Right renal cortex interstitium (tissue), 3 donors: ENCODE data around the gene CHRNA4. TPM values are rescaled to one million over a fixed set of nuclear protein-coding genes. Genes with fewer than 3 reads are reported as not detected.

Experiments
- DNase-seq, 3 donors: peaks; one replicate each; pipeline ENCODE4 v3.0.0-alpha.2; 2013; ENCODE audit warnings: low read depth in 3 of 3, low spot score in 2 of 3
- polyA plus RNA-seq, 3 donors: library from polyadenylated mRNA; unstranded; fragments of 120-200 nt; gene quantifications; one replicate each; pipeline ENCODE4 v1.2.1, GENCODE V29; 2013; ENCODE audit not compliant: insufficient read length in 3 of 3

Gene CHRNA4
- polyA plus RNA-seq, 3 donors = 5.0 to 8.1 (median 6.8) TPM

DNA sequence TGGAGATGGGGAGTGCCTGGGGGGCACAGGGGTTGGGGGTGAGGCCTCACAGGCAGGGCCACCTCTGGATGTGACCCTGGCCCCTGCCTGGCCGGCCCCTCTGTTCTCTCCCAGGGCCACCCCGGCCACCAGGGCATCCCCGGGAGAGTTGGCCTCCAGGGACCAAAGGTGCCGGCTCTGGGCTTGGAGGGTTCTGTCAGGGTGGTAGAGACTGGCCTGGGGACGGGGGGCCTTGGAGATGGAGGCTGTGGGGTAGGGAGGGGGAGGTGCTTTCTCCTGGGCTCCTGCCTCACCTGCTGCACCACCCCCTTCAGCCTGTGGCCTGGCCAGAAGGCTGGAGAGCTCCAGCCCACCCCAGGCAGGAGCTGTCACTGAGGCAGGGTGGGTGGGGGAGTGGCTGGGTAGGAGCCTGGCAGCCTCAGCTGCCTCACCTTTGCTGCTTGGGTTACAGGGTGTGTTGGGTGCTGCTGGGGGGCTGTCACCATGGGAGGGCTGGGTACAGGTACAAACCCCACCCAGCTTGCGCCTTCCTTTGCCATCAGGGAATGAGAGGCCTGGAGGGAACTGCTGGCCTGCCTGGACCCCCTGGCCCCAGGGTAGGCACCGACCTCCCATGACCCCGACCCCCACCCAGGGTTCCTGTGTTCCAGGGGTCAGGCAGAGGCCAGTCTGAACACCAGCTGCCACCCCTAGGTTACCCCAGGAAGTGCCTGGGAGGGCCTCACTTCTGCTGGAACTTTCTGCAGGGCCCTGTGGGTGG lies 35.4 kb downstream of the CHRNA4 start:
- no peak for DNase-seq

DNA sequence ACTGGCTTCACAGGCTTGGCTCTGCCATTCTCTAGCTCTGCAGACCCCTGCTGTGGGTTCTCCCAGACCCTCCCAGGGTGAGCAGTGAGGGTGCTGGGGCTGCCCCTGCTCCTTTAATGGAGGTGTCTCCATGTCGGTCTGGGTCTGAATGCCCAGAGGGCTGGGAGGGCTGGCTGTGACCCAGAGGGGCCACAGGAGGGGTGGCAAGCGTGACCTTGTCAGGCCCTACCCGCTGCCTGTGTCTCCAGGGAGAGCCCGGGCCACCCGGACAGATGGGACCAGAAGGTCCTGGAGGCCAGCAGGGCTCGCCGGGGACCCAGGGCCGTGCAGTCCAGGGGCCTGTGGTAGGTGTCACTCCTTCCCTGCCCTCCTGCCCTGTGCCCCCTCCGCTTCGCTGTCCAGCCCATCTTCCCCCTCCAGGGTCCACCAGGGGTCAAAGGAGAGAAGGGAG lies 36.1 kb downstream of the CHRNA4 start:
- DNase-seq = no peak

DNA sequence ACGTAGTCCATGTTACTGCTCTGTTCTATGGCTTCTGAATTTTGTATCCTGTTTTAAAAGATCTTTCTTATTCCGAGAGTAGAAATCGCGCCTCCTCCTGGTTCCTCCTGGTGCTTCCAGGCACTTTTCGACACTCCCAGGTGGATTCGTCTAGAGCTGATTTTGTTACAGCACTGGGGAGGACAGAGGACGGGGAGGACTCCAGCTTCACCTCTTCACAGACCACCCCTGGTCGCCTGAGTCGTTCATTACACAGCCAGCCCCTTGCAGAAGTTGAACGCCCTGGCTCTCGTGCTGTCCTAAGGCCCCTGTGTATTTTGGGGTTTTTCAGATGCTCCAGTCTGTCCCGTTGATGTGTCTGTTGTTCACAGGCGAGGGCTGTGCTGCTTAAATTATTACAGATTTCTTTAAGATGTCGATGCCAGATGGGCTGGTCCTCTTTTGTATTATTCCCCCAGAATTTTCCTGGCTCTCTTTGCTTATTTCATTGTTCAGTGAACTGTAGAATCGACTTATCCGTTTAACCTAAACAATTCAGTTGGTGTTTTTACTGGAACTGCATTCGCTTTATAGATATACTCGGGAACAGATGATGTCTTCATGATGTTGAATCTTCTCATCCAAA lies 37.7 kb downstream of the CHRNA4 start:
- no peak for DNase-seq

DNA sequence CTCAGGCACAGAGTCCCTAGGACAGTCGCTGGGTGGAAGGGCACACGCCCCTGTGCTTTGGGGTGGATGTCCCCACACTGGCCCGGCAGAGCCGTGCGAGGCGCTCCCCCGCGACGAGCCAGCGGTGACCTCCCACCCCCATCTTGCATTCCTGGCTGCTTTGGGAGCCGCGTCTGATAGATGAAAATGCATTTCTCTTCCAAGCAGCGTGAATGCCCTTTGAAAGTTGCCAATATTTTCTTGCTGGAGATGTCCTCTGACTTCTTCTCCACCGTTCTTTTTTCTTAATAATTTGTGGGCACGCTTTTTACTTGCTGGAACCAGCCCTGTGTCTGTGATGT lies 38.2 kb downstream of the CHRNA4 start:
- DNase-seq = no peak

DNA sequence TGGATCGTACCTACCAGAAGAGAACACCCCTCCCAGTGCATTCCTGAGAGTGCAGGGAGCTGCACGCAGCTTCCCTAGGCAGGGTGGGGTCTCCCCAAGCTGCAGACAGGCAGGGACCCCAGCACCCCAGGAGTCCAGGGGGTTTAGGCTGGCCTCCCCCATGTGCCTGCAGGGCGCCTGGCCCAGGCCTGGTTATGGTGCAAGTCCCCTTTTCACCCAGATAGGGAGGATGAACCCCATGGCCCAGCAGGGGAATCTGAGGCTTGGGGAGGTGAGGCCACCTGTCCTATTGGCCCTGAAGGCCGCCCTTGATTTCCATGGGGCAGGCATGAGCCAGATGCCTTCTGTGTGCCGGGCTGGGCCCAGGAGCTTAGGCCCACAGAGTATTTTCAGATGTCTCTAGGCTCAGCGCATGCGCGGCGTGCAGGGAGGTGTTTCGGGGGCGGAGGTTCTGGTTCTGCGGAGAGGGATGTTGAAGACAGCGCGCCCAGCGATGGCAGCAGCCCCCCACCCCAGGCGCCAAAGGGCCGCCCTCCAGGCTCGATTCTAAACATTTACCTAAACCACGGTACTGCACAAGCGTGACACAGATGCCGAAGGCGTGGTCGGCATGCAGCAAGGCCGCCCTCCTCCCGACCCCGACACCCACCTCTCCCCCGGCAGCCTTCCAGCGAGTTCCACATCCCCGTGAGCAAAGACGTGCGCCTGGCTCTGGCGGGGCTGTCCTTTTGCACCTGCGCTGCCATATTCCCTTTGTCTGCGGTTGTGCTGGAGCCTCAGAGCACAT lies 38.8 kb downstream of the CHRNA4 start:
- DNase-seq = no peak

DNA sequence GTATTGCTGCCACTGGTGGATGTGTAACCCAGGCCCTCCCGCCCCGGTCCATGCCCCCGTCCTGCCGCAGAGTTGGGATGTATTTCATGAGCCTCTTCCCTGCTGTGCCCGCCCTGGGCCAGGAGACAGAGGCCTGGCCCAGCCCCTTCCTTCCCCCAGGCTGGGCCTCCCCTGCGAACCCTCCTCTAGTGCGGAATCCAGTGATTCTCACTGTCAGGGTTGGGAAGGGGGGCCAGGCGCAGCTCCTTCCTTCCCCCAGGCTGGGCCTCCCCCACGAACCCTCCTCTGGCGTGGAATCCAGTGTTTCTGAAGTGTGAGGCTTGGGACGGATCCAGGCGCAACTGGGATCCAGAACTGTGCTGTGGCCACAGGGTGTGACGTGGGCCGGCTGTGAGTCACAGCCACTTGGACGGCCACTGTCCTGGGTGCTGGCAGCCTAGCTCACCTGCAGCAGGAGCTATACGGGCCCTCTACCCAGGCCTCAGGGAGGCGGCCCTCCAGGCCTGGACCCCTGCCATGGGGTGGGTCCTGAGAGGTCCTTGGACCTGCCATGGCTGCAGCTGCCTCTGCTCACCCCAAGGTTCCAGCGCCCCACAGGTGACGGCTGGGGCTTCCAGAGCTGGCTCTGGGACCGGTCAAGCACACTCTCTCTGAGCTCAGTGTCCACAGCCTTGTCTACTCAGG lies 39.9 kb downstream of the CHRNA4 start:
- DNase-seq = no peak

DNA sequence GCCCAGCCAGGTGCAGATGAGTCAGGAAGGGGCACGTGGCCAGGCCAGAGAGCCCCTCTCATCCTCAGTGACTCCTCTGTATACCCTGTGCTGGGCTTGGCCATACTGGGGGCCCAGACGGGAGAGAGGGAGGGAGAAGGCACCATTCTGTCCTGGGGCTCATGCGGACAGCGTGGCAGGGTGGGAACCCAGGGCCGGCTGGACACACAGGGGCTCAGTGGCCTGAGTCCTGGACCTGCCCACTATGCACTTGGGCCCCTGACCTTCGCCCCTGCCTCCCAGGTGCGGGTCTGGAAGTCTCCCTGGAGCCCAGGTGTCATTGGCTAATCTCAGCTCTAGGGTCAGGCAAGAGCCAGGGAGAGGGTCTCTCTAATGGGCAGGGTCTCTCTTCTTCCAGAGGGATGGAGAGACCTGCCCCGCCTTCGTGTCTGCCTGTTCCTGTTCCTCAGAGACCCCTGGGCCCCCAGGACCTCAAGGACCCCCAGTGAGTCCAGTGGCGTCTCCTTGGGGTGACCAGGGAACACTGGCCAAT lies 40.5 kb downstream of the CHRNA4 start:
- DNase-seq = no peak

DNA sequence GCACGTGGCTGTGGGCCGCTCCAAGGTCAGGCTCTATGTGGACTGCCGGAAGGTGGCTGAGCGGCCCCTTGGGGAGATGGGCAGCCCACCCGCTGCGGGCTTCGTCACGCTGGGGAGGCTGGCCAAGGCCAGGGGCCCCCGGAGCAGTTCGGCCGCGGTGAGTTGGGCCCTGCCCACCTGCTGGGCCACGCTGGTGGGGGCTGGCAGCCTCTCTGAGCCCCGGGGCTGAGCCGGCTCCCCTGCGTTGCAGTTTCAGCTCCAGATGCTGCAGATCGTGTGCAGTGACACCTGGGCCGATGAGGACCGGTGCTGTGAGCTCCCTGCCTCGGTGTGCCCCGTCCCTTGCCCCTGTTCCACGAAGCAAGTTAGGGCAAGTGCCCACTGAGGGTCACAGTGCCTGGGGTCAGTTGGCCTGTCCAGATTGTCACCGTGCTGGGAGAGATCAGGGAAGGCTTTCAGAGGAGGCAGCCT lies 41.1 kb downstream of the CHRNA4 start:
- no peak for DNase-seq

DNA sequence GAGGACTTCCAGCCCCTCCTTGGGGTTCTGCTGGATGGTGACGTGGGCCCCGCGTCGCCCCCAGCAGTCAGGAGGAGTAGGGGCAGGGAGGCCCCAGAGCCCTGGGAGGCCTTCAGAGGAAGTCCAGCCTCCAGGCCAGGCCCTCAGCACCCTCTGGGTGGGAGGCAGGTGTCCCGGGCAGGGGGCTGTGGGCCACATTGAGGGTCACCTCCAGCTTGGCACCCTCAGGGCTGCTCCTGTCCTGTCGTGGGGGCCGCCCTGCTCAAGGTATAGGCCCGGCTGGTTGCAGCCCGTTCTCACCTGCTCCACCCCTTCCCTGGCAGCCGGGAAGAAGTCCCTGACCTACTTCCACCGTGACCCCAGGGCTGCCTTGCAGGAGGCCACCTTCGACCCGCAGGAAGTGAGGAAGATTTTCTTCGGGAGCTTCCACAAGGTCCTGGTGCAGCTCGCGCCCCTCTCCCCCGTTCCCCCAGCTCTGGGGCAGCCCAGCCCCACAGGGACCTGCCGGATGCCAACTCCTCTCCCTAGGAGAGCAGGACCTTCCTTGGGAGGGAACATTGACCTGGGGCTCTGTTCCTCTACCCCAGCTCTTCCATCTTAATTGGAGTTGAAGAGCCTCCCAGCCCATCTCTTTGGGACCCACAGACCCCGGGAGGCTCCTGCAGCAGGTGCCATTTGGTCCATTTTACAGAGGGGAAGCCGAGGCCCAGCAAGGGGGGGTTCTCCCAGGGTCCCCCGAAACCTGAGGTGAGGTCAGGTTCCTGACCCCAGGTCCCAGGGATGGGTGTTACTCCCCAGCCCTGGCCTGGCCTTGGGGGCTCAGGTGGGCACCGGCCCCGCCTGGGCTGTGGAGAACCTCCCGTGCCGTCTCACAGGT lies 41.7 kb downstream of the CHRNA4 start:
- no peak for DNase-seq

DNA sequence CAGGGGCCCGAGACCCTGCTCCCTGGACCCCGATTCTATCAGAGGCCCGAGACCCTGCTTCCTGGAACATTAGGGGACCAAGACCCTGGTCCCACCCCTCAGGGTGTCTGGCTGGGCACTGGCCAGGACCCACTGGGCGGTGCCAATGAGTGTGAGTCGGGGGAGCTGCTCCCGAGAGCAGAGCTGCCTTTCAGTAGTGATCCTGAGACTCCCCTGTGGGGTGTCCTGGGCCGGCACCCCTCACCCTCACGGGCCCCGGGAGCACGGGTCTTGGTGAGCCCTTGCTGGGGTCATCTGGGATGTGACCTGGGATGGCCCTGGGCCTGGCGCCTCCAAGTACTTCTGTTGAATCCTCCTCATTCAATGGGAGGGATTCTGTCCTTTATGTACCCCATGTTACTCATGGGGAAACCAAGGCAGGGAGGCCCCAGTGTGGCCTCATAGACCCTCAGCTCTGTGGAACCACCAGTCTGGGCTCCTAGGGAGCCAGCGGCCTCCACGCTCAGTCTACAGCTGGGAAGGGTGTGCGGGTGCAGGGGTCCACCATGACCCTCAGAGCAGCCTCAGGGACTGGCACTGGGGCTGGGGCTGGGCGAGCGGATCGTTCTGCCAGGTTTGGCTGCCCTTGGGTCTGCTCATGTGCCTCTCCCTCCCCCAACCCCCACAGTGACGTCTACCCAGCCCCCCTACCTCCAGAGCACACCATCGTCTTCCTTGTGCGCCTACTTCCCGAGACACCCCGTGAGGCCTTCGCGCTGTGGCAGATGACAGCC lies 42.6 kb downstream of the CHRNA4 start:
- DNase-seq = no peak

DNA sequence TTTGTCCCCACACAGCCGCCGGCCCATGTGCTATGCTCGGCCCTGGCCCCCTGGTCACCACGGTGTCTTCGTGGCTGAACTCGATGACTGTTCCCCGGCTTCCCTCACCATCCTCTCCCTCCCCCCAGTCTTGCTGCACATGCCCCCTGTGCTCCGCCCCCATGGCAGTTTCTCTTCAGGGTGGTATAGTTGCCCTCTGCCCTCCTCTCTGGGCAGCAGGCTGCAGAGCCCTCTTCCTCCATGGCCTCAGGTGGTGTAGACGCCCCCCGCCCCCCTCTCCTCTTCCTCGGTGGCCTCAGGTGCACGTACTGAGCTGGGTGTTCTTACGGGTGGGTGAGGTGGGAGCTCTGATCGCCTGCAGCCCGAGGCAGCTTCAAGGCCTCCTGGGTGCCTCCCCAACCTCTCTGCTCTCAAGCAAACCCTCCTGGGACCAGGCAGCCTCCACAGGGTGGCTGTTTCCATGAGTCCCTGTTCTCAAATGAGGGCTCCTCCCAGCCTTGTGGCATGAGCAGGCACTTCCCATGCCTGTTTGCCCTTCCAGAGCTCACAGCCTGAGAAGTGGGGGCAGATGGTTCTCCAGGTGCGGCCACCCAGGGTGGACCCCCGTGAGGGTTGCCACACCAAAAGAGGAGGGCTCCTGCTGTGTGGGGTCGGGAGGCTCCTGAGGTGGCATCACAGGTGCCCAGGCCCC lies 43.4 kb downstream of the CHRNA4 start:
- DNase-seq = no peak

DNA sequence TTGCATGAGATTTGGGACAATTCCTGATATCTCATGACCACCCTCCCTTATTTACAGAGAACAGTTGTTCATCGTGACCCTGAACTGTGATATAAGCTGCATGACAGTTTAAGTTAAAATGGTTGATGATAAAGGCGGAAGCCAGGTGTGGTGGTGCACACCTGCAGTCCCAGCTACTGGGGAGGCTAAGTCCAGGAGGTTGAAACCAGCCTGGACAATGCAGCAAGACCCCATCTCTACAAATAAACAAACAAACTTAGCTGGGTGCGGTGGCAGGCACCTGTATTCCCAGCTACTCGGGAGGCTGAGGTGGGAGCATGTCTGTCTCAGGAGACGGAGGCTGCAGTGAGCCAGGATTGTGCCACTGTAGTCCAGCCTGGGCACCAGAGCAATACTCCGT lies 44.1 kb downstream of the CHRNA4 start:
- DNase-seq = no peak

DNA sequence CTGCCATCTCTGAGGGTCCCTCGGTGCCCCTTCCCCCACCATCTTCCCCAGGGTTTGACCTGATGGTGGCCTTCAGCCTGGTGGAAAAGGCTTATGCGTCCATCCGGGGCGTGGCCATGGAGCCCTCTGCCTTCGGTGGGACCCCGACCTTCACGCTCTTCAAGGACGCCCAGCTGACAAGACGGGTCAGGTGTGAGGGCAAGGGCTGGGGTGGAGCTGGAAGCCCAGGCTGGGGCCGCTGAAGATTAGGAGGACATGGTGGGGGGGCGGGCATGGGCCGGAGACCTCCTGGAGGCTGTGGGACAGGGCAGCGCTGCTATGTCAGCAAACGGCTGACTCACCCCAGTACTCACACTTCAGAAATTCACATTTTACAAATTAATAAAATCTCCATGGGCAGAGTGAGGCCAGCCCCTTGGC lies 44.6 kb downstream of the CHRNA4 start:
- DNase-seq = no peak

DNA sequence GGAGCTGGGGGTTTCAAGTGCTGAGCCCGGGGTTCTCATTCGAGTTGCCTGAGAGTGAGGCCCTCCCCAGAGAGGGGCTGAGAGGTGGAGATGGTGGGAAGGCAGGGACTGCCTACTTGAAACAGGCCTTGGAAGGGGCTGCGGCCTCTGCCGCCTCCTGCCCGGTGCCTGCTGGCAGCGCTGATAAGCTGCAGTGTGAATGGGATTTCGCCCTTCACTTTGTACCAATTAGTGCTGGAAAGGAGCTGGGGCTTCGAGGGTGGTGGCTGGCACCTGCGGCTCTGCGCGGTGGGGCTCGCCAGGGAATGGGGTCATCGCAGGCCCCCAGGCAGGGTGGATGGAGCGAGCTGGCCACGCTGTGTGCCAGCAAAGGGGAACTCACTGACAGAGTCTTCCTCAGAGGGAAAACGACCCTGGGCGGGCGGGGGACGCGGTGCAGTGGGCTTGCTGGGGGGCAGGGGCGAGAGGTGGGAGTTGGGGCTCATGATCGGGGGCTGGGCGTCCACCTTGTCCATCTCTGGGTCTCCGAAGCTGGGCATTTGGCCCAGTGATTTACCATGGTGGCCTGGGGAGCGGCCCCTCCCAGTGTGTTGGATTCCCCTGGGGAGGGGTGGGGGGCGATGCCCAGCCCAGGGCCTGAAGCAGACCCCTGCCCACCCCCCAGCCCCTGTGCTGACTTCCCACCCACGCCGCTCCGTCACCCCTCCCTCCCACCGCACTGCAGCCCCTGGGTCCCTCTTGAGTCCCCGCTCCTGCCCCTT lies 45.2 kb downstream of the CHRNA4 start:
- no peak for DNase-seq

DNA sequence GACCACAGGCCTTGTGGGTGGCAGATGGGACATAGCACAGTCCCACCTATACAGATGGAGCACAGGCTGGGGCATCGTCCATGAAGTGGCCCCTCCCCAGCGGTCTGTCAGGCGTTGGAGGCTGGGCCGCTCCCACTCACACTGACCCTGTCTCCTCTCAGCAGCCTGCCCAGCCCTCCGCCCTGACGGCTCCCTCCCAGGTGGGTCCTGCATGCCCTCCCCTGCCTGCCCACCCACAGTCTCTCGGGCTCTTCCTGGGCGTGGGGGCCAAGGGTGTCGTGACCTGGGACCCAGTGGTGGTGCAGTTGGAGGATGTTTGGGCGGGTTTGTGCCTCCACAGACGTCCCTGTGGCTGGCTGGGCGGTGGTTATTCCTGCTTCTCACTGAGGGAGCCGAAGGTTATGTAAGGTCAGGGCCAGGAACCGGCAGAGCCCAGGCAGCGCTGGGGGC lies 45.9 kb downstream of the CHRNA4 start:
- DNase-seq = no peak

DNA sequence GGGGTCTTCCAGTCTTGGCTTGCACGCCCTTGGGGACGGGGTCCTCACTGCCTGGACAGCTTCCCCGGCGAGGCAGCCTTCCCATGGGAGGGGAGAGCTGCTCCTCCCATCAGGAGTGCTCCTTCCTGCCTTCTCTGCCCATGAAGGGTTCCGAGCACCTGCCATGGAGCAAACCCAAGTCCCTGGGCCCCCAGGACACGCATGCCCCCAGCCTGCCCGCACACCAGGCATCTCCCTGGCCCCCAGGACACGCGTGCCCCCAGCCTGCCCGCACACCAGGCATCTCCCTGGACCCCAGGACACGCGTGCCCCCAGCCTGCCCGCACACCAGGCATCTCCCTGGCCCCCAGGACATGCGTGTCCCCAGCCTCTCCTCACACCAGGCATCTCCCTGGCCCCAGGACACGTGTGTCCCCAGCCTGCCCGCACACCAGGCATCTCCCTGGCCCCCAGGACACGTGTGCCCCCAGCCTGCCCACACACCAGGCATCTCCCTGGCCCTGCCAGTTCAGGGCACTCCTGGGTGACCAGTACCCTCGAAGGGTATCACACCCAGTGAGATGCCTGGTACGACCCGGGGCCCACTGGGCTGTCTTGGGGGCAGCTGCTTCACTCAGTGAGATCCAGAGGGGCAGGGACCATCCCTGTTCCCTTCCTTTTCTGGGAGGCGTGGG lies 46.4 kb downstream of the CHRNA4 start:
- DNase-seq = no peak

DNA sequence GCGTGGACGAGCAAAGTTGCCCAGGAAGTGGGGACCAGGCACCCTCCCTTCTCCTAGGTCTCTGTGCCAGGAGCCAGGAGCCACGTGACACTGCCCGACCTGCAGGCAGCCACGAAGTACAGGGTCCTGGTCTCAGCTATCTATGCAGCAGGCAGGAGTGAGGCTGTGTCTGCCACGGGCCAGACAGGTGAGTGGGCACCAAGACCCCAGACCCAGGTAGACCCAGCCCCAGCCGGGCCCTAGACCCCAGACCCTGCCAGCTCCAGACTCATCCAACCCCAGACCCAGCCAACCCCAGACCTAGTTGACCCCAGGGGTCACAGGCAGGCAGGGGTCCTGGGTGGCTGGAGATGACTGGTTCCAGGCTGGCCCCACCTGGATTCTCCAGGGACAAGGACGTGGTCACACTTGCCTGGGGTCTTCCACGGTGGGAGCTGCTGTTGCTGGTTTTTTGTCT lies 47.1 kb downstream of the CHRNA4 start:
- no peak for DNase-seq
